ENCODE results near the gene RHOXF2B.
"Not testable (repeated sequence)": the region's sequence is repeated elsewhere in the genome, so short reads cannot be mapped to it uniquely, and the experiment has no call there.

Gene RHOXF2B

GRCh38 chrX:120036704-120037103 lies 40.8 kb downstream of the RHOXF2B start:
- no peak overlapping the region for H3K4me3 Mint-ChIP-seq
- no peaks in the 10 kb centered on the region for H3K27me3 Mint-ChIP-seq
- peak overlapping the region; percentile 88 for H3K27ac Mint-ChIP-seq
- no peaks in the 10 kb centered on the region for H3K36me3 Mint-ChIP-seq
- H3K9me3 Mint-ChIP-seq: no peaks in the 10 kb centered on the region
- peaks cover 18% of the 10 kb centered on the region for H3K4me1 Mint-ChIP-seq
- no peak for ATAC-seq

GRCh38 chrX:120035522-120036309 lies 41.8 kb downstream of the RHOXF2B start:
- Mint-ChIP-seq H3K4me1 (peaks cover 18% of the 10 kb centered on the region), H3K4me3 (peak overlapping the region; percentile 51), H3K27ac (peak overlapping the region; percentile 88)
- peak; percentile 68 for ATAC-seq
- H3K9me3 Mint-ChIP-seq, H3K27me3 Mint-ChIP-seq, H3K36me3 Mint-ChIP-seq: not testable (repeated sequence)

- H3K36me3 Mint-ChIP-seq: no peaks in the 10 kb centered on the region
- H3K4me3 Mint-ChIP-seq: no peak overlapping the region
- H3K9me3 Mint-ChIP-seq: no peaks in the 10 kb centered on the region
- no peaks in the 10 kb centered on the region for H3K4me1 Mint-ChIP-seq
- H3K27me3 Mint-ChIP-seq: no peaks in the 10 kb centered on the region
- no peak for ATAC-seq
- no peak overlapping the region for H3K27ac Mint-ChIP-seq
Measured at GRCh38 chrX:120029354-120029753, 48.1 kb downstream of the RHOXF2B start.

- Mint-ChIP-seq H3K4me1 (no peaks in the 10 kb centered on the region), H3K27me3 (no peaks in the 10 kb centered on the region), H3K36me3 (no peaks in the 10 kb centered on the region), H3K9me3 (no peaks in the 10 kb centered on the region), H3K4me3 (no peak overlapping the region), H3K27ac (no peak overlapping the region)
- ATAC-seq: no peak
Measured at GRCh38 chrX:120023259-120023658, 54.2 kb downstream of the RHOXF2B start.

GRCh38 chrX:120022763-120023162 lies 54.7 kb downstream of the RHOXF2B start:
- Mint-ChIP-seq H3K9me3 (no peaks in the 10 kb centered on the region), H3K4me3 (no peak overlapping the region), H3K27ac (no peak overlapping the region), H3K4me1 (no peaks in the 10 kb centered on the region), H3K36me3 (no peaks in the 10 kb centered on the region), H3K27me3 (no peaks in the 10 kb centered on the region)
- ATAC-seq: no peak
